NK-92 (cell line): Measurements from ENCODE around the gene PYY.
"Not testable (repeated sequence)": the region's sequence is repeated elsewhere in the genome, so short reads cannot be mapped to it uniquely, and the experiment has no call there.

ENCODE experiments used
- DNase-seq: peaks from one replicate; lab custom pipeline; 2025; ENCODE audit not compliant: unreplicated experiment; lab: John Stamatoyannopoulos, UW

The PYY gene

DNA sequence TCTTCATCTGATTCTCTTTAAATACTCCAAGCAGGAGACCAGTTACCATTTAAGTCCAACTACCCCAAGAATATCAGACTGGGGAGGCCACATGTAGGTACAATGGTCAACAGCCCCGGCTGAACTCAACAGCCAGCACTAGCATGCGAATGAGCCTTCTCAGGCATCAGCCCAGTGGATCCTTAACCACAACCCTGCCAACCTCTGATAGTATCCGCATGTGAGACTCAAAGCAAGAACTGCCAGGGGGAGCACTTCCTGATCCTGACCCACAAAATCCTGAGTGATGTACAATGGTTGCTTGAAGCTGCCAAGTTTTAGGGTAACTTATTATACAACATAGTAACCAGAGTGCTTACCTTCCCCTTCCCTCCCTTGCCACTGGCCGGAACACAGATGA is 4.0 kb downstream of the PYY start:
- no peak for DNase-seq

- no peak for DNase-seq
Observed at GRCh38 chr17:43946781-43947180, 7.0 kb downstream of the PYY start.

DNA sequence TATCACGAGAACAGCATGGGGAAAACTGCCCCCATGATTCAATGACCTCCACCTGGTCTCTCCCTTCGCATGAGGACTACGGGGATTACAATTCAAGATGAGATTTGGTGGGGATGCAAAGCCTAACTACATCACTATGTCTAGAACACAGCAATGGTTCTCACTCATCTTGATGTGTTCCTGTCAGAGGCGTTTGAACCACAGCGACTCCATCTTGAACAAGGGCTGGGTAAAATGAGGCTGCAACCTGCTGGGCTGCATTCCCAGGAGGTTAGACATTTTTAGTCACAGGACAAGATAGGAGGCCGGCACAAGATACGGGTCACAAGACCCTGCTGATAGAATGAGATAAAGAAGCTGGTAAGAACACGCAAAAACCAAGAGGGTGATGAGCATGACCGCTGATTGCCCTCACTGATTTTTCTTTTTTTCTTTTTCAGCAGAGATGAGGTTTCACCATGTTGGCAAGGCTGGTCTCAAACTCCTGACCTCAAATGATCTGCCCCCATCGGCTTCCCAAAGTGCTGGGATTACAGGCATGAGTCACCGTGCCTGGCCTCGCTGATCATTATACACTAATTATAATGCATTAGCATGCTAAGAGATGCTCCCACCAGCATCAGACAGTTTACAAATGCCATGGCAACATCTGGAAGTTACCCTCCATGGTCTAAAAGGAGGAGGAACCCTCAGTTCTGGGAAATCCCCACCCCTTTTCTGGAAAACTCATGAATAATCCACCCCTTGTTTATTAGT is 8.5 kb downstream of the PYY start:
- DNase-seq: no peak

DNA sequence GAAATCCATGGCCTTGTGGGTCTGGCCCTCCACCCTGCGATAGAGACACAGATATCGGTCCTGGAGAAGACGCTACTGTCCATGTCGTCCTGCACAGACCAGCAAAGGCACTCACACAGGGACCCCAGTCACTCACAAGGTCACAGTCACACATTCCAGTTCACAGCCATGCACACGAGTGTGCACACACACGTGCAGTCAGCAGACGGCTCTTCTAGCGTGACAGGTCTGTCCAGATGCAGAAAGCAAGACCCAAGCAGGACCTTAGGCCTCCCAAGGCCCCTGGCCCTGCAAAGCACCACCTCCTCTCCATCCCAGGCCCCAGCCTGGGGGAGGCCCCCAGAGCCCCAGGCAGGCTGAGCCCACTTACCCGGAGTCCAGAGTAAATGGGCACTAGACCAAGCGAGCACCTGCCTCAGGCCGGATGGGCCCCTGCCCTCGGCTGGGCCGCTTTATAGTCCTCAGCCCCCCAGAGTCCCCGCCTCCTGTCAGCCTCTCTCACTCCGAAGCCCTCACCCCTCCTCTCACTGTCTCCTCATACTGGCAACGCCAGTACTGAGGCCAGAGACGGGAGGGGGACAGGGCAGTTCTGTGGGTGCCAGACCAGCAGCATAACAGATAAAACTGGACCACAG is 11.6 kb downstream of the PYY start, which contains the start of gene PPY:
Gene PPY, minus strand, starts transcription at position 426 of the 635 bp plus-strand sequence. CDS start 822 bp downstream, outside the sequence.
- no peak for DNase-seq

DNA sequence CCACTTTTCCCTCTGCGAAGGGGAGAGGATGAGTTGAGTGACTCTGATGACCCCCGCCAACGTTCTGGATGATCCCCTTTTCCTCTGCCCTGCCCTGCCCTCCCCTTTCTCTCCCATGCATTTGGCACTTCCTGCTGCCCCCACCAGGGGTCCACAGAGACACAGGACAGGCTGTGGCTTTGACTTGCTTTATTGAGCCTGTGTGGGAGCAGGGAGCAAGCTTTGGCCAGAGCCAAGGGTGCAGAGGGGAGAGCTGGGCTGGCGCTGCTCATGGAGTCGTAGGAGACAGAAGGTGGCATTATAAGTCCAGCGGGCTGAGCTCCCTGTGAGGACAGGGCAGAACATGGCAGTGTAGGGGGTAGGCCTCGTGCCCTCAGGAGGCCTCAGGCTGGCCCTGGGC is 13.1 kb downstream of the PYY start:
- DNase-seq: no peak

DNA sequence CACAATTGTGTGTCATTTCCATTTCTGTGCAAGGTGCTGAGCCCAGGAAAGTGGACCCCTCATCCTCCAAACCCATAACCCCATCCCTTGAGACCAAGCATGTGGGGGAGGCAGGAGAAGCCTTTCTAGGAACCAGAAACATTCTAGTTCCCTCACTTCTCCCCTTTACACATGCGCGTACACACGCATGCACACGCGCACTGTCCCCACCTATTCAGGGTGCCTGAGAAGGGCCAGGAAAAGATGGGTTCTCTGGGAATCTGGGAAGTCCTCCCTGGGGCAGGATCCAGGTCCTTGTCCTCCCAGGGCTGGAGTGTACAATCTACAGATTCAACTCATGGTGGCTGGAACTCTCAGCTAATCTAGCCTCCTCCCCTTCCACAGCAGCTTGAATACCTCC is 13.9 kb downstream of the PYY start:
- DNase-seq: no peak

- DNase-seq: not testable (repeated sequence)
Observed at GRCh38 chr17:43939452-43939851, 14.3 kb downstream of the PYY start.

- DNase-seq: no peak
Observed at GRCh38 chr17:43938838-43939182, 14.9 kb downstream of the PYY start.

- no peak for DNase-seq
Observed at GRCh38 chr17:43936434-43936833, 17.3 kb downstream of the PYY start.

GRCh38 chr17:43935926-43936261 is 17.8 kb downstream of the PYY start:
- no peak for DNase-seq

DNA sequence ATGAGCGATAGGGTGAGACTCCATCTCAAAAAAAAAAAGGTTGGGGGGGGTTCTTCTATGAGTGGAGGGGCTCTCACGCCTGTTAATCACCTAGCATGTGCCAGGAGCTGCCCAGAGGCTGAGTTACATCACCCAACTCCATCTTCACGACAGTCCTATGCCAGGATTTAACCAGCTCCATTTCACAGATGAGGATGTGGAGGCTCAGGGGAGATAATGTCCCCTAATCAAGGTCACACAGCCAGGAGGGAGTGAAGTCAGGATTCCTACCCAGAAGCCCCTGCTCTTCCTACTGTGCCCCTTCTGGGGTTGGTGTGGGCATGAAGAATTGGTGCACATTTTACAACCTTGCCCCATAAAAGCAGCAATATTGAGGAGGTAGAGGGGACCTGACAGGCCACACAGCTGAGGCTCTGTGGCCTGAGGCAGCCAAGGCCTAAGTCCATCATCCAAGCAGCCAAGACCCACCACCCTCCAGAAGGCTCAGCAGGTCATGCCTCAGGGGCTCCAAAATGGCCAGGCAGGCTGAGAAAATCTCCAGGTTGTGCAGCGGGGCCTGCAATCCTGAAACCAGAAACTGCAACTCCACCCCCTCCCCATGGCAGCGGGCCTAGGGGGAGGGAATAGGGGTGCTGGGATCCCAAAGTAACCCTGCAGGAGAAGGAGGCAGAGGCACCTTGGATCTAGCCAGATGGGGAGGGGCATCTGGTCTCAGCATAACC is 18.4 kb downstream of the PYY start:
- DNase-seq: no peak

DNA sequence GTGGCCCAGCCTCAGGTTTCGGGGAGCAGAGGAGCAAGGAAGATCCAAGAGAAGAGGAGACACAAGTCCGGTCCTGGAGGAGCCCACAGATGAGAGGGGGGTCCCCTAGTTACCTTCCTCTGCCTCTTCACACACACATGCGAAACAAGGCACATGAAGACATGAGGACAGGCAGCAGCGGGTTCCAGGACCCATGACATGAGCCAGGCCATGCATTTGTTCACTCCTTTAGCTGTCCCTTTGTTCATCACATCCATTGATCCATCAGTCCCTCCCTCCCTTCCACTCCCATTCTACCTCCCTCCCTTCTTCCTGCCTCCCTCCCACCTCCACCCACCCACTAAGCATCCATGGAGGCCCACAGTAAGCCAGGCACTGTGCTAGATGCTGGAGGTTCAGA is 20.8 kb downstream of the PYY start:
- DNase-seq: no peak

DNA sequence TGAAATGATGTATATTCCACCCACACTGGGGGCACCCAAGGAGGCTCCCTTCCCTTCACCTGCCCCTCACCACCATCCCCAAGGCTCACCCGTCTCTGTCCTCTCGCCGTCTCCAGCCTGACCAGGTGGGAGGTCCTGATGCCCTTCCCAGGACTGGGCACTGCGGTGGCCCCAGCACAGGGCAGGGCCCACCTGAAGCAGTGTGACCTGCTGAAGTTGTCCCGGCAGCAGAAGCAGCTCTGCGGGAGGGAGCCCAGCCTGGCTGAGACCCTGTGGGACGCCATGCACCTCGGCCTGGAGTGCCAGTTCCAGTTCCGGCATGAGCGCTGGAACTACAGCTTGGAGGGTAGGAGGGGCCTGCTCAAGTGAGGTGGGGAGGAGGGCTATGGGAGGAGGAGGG is 21.4 kb downstream of the PYY start:
- no peak for DNase-seq

DNA sequence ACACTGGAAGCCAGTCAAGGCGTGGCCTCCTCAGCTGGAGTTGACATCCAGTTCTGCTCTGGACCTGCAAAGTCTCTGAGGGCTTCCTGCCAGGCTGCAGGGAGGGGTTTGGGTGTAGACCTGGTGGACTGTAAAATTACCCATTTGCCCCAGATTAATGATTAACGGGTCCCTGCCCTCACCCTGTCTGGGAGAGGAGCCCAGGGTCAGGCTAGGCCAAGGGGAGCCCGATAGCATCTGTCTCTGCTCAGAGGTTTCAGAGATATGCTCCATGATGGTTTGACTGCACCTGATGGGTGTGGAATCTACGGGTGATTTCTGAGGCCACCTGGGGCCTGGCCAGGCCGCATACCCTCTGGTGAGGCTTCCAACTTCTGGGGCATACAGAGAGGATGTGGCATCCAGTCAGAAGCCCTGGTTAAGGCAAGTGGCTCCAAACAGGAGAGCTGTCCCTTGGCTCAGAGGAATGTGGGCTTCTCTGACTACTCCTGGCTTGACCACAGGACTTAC is 22.6 kb downstream of the PYY start:
- no peak for DNase-seq

GRCh38 chr17:43928609-43929008 is 25.1 kb downstream of the PYY start:
- no peak for DNase-seq

GRCh38 chr17:43927929-43928328 is 25.8 kb downstream of the PYY start:
- DNase-seq: not testable (repeated sequence)

DNA sequence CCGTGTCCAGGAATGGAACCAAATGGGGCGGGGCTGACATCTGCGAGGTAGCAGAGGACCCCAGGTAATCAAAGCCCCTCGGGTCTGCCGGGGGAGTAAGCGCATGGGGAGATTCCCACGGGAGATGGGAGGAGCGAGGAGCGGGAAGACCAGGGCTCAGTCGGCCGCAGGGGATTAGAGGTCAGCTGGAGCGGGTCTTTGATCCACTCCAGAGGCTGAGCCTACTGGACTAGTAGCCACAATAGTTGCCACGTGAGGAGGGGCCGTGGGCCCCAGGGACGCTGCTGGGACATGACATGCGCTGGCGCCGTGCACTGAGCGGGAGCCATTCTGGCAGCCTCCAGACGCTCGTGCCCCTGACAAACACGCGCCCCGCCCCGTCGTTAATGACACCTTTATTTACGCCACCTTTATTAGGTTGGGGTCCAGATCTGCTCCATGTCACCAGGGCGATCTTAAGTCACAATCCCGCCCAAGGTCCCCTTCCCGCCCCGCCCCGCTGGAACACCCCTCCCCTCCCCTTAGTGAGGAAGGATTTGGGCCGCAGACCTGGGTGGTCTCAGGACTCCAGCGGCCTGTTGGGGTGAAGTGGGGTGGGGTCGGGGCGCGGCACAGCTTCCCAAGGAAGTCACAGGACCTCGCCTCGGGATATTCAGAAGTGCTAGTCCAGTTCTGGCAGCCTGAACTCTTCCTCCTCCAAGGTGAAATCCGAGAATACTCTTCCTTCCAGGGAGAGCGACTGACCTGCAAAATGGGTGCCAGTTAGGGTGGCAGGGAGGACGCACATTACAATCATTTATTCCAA is 26.5 kb downstream of the PYY start:
- DNase-seq: no peak

DNA sequence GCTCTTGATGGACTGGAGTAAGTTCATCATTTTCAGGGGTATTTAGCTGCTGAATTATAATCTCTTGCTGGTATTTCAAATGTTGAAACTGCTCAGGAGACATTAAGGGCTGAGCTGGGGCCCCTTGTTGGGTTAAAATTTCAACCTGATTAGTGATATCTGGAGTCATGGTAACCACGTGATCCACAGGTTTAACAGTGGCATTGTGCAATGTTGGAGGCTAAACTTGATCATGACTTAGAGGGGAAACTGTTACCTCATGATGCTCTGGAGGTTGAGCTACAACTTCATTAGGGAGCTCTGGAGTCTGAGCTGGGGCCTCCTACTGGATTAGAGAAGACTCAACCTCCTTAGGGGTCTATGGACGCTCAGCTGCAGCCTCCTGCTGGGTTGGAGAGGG is 29.2 kb downstream of the PYY start:
- DNase-seq: no peak

GRCh38 chr17:43920500-43921095 is 33.1 kb downstream of the PYY start:
- DNase-seq: no peak

- no peak for DNase-seq
Observed at GRCh38 chr17:43918026-43918389, 35.7 kb downstream of the PYY start.
